H9 (cell line): Measurements from ENCODE around the gene APBA2. TPM values are rescaled to one million over a fixed set of nuclear protein-coding genes. Genes with fewer than 3 reads are reported as not detected.

Experiments used
- DNase-seq: peaks from one replicate; pipeline ENCODE4 v3.0.0-alpha.2; 2017
- H2AFZ ChIP-seq: one replicate; pipeline ENCODE4 v1.6.1; 2013; ENCODE audit warnings: mild to moderate bottlenecking, low read length, control low read depth, moderate library complexity
- H2AK5ac ChIP-seq: 2 replicates; pipeline ENCODE4 v1.6.1; 2013; ENCODE audit warnings: low read length, control low read depth, mixed read lengths; ENCODE audit not compliant: insufficient read length
- H2BK120ac ChIP-seq: one replicate; pipeline ENCODE4 v1.6.1; 2013; ENCODE audit warnings: low read depth, mild to moderate bottlenecking, low read length, control low read depth, inconsistent platforms; ENCODE audit not compliant: poor library complexity, severe bottlenecking
- H2BK12ac ChIP-seq: 2 replicates; pipeline ENCODE4 v1.6.1; 2013; ENCODE audit warnings: low read length, control low read depth, mixed read lengths, low read depth; ENCODE audit not compliant: insufficient read length
- H2BK15ac ChIP-seq: 2 replicates; pipeline ENCODE4 v1.6.1; 2013; ENCODE audit warnings: low read depth, low read length, control low read depth
- H2BK20ac ChIP-seq: one replicate; pipeline ENCODE4 v1.6.1; 2013; ENCODE audit warnings: low read depth, mild to moderate bottlenecking, low read length, control low read depth, inconsistent platforms; ENCODE audit not compliant: poor library complexity, severe bottlenecking
- H2BK5ac ChIP-seq: 2 replicates; pipeline ENCODE4 v1.6.1; 2013; ENCODE audit warnings: low read length, control low read depth, mixed read lengths; ENCODE audit not compliant: insufficient read length
- H3K14ac ChIP-seq: 2 replicates; pipeline ENCODE4 v1.6.1; 2013; ENCODE audit warnings: low read length, control low read depth; ENCODE audit not compliant: insufficient read depth
- H3K18ac ChIP-seq: 2 replicates; pipeline ENCODE4 v1.6.1; 2013; ENCODE audit warnings: low read depth, mild to moderate bottlenecking, mixed read lengths, low read length, control low read depth; ENCODE audit not compliant: insufficient read length
- H3K23ac ChIP-seq: 2 replicates; pipeline ENCODE4 v1.6.1; 2013; ENCODE audit warnings: low read length, control low read depth, mixed read lengths, low read depth; ENCODE audit not compliant: insufficient read length
- H3K23me2 ChIP-seq: 2 replicates; pipeline ENCODE4 v1.6.1; 2013; ENCODE audit warnings: low read depth, mild to moderate bottlenecking, mixed read lengths, low read length, control low read depth; ENCODE audit not compliant: insufficient read length, poor library complexity, severe bottlenecking
- H3K27ac ChIP-seq: 2 replicates; pipeline ENCODE4 v1.5.1; 2013; ENCODE audit warnings: low read length, control low read depth, mixed read lengths, low read depth; ENCODE audit not compliant: insufficient read length
- H3K27me3 ChIP-seq: 2 replicates; pipeline ENCODE4 v1.6.1; 2013; ENCODE audit warnings: low read length, control low read depth, inconsistent platforms; ENCODE audit not compliant: insufficient read depth
- H3K4ac ChIP-seq: 2 replicates; pipeline ENCODE4 v1.6.1; 2013; ENCODE audit warnings: low read depth, mild to moderate bottlenecking, control low read depth, inconsistent platforms, low read length, moderate library complexity
- H3K4me1 ChIP-seq: 2 replicates; pipeline ENCODE4 v1.6.1; 2013; ENCODE audit warnings: low read length, control low read depth, inconsistent platforms; ENCODE audit not compliant: insufficient read depth
- H3K4me2 ChIP-seq: 2 replicates; pipeline ENCODE4 v1.6.1; 2013; ENCODE audit warnings: low read length, control low read depth, mixed read lengths; ENCODE audit not compliant: insufficient read length, insufficient read depth
- H3K56ac ChIP-seq: 2 replicates; pipeline ENCODE4 v1.6.1; 2013; ENCODE audit warnings: low read depth, mild to moderate bottlenecking, mixed read lengths, low read length, control low read depth; ENCODE audit not compliant: insufficient read length
- H3K79me1 ChIP-seq: 2 replicates; pipeline ENCODE4 v1.6.1; 2013; ENCODE audit warnings: low read depth, mild to moderate bottlenecking, moderate library complexity, low read length, control low read depth, inconsistent platforms; ENCODE audit not compliant: insufficient read depth, poor library complexity, severe bottlenecking
- H3K79me2 ChIP-seq: 2 replicates; pipeline ENCODE4 v1.6.1; 2013; ENCODE audit warnings: low read length, control low read depth, inconsistent platforms; ENCODE audit not compliant: insufficient read depth
- H3K9ac ChIP-seq: 2 replicates; pipeline ENCODE4 v1.6.1; 2013; ENCODE audit warnings: low read length, control low read depth, mixed read lengths; ENCODE audit not compliant: insufficient read length; ENCODE audit errors: extremely low read depth
- H3K9me3 ChIP-seq: one replicate; pipeline ENCODE4 v1.6.1; 2013; ENCODE audit warnings: low read depth, low read length, inconsistent platforms; ENCODE audit not compliant: control insufficient read depth
- H3T11ph ChIP-seq: one replicate; pipeline ENCODE4 v1.6.1; 2013; ENCODE audit warnings: mild to moderate bottlenecking, low read length, control low read depth, inconsistent platforms
- H4K20me1 ChIP-seq: one replicate; pipeline ENCODE4 v1.6.1; 2013; ENCODE audit not compliant: control insufficient read depth, insufficient read length, insufficient read depth
- H4K5ac ChIP-seq: 2 replicates; pipeline ENCODE4 v1.6.1; 2013; ENCODE audit warnings: low read depth, mild to moderate bottlenecking, mixed read lengths, low read length, control low read depth; ENCODE audit not compliant: insufficient read length
- H4K8ac ChIP-seq: replicated peaks from 2 replicates; pipeline ENCODE4 v1.6.1; 2013; ENCODE audit warnings: low read length, control low read depth, mixed read lengths, low read depth; ENCODE audit not compliant: insufficient read length
- H4K91ac ChIP-seq: 2 replicates; pipeline ENCODE4 v1.6.1; 2013; ENCODE audit warnings: low read depth, mild to moderate bottlenecking, moderate library complexity, mixed read lengths, low read length, control low read depth; ENCODE audit not compliant: insufficient read length
- H3K27ac Mint-ChIP-seq, 3 experiments: 2 replicates in 2 of 3; 3 replicates in 1 of 3; pipeline ENCODE4 v1.8.0; 2020 to 2021; ENCODE audit warnings: mixed read lengths in 3 of 3, mild to moderate bottlenecking in 1 of 3, moderate library complexity in 1 of 3
- H3K27me3 Mint-ChIP-seq: 2 replicates; pipeline ENCODE4 v1.8.0; 2021; ENCODE audit warnings: low read depth, mild to moderate bottlenecking, moderate library complexity, mixed read lengths
- H3K36me3 Mint-ChIP-seq, 3 experiments: 2 replicates in 2 of 3; 3 replicates in 1 of 3; pipeline ENCODE4 v1.8.0; 2020 to 2021; ENCODE audit warnings: low read depth in 3 of 3, mixed read lengths in 3 of 3; ENCODE audit not compliant: insufficient read depth in 1 of 3
- H3K4me1 Mint-ChIP-seq, 2 experiments: 2 replicates each; pipeline ENCODE4 v1.8.0; 2020; ENCODE audit warnings: mixed read lengths in 2 of 2
- H3K4me3 Mint-ChIP-seq, 2 experiments: 2 replicates in 1 of 2; 3 replicates in 1 of 2; pipeline ENCODE4 v1.8.0; 2020 to 2021; ENCODE audit warnings: mild to moderate bottlenecking in 2 of 2, mixed read lengths in 2 of 2, moderate library complexity in 1 of 2
- H3K9me3 Mint-ChIP-seq, 2 experiments: 2 replicates in 1 of 2; 3 replicates in 1 of 2; pipeline ENCODE4 v1.8.0; 2020; ENCODE audit warnings: mild to moderate bottlenecking in 2 of 2, mixed read lengths in 2 of 2, moderate library complexity in 1 of 2
- WGBS: extraction: QIAGEN DNeasy Blood & Tissue Kit; methylation state at CpG from one replicate; pipeline ENCODE4 v1.1.7; 2013; ENCODE audit warnings: missing lambda C conversion rate, low lambda C conversion rate, mixed read lengths; ENCODE audit not compliant: insufficient read length; ENCODE audit errors: extremely low coverage; 5-methylcytosine and 5-hydroxymethylcytosine counted together
- total RNA-seq: library from RNA; stranded (reverse); gene quantifications from 2 replicates; pipeline ENCODE4 v1.2.1, GENCODE V29; 2021
- TF ChIP-seq, protein P1 (sequence below): fragments of 200-600 bp; sonication (generic); conservative IDR thresholded peaks from 3 replicates; pipeline ENCODE4 v1.8.0; 2021; ENCODE audit warnings: antibody characterized with exemption, mild to moderate bottlenecking

The APBA2 gene
- total RNA-seq, 1 experiment from 2014 or later = 14.3 TPM

GRCh38 chr15:29065571-29065970, 179.8 kb downstream of the APBA2 start:
- peaks cover 1% of the 10 kb centered on the region; the same call in 1 of the 2 replicates for H3K27me3 Mint-ChIP-seq
- Histone ChIP-seq H4K5ac (no peak overlapping the region), H3K4ac (no peak overlapping the region), H3K9ac (no peak overlapping the region), H3K79me2 (no peaks in the 10 kb centered on the region), H3K27me3 (no peaks in the 10 kb centered on the region), H3K4me1 (no peaks in the 10 kb centered on the region; the same call in 1 of the 2 replicates), H4K20me1 (no peaks in the 10 kb centered on the region), H4K8ac (no peak overlapping the region), H2BK12ac (no peak overlapping the region), H2AFZ (no peak overlapping the region), H3K4me2 (no peak overlapping the region), H3K27ac (no peak overlapping the region), H3K79me1 (no peaks in the 10 kb centered on the region), H4K91ac (no peak overlapping the region), H3K23me2 (no peaks in the 10 kb centered on the region), H3K18ac (no peak overlapping the region), H2BK120ac (no peak overlapping the region), H3K56ac (no peak overlapping the region), H3K14ac (no peak overlapping the region; the same call in 1 of the 2 replicates), H2BK15ac (no peak overlapping the region), H3T11ph (no peak overlapping the region), H3K23ac (no peak overlapping the region), H2AK5ac (no peak overlapping the region), H2BK5ac (no peak overlapping the region), H2BK20ac (no peak overlapping the region), H3K9me3 (no peaks in the 10 kb centered on the region)
- H3K27ac Mint-ChIP-seq = no peak overlapping the region
- H3K9me3 Mint-ChIP-seq = peaks cover 8 to 12% of the 10 kb centered on the region in 2 experiments; a peak in 4 of 5 replicates
- H3K36me3 Mint-ChIP-seq = peaks cover 0 to 12% (median 2%) of the 10 kb centered on the region in 3 experiments; a peak in 4 of 7 replicates
- TF ChIP-seq, protein P1, sequence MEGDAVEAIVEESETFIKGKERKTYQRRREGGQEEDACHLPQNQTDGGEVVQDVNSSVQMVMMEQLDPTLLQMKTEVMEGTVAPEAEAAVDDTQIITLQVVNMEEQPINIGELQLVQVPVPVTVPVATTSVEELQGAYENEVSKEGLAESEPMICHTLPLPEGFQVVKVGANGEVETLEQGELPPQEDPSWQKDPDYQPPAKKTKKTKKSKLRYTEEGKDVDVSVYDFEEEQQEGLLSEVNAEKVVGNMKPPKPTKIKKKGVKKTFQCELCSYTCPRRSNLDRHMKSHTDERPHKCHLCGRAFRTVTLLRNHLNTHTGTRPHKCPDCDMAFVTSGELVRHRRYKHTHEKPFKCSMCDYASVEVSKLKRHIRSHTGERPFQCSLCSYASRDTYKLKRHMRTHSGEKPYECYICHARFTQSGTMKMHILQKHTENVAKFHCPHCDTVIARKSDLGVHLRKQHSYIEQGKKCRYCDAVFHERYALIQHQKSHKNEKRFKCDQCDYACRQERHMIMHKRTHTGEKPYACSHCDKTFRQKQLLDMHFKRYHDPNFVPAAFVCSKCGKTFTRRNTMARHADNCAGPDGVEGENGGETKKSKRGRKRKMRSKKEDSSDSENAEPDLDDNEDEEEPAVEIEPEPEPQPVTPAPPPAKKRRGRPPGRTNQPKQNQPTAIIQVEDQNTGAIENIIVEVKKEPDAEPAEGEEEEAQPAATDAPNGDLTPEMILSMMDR = no peak
- H3K4me3 Mint-ChIP-seq = no peak overlapping the region
- peaks cover 12 to 28% of the 10 kb centered on the region in 2 experiments for H3K4me1 Mint-ChIP-seq
- no peak for DNase-seq
- WGBS = no CpG with 5 or more reads among the region's 5 CpGs
